ENCODE data around the gene ATP1A2. TPM values are rescaled to one million over a fixed set of nuclear protein-coding genes. Genes with fewer than 3 reads are reported as not detected.

ATP1A2 gene
- polyA plus RNA-seq, 1 donor from 2014 or later = not detected

- H3K4me3 Mint-ChIP-seq = peak overlapping the region in 3 of 4 donors; percentile 16 to 80 (median 45)
- H3K9me3 Mint-ChIP-seq = no peaks in the 10 kb centered on the region
- peak overlapping the region in 2 of 3 donors; percentile 53 to 67 for H3K27ac Mint-ChIP-seq
- H3K27me3 Mint-ChIP-seq = peaks cover 10% of the 10 kb centered on the region
- no peaks in the 10 kb centered on the region for H3K36me3 Mint-ChIP-seq
- H3K4me1 Mint-ChIP-seq = peaks cover 10 to 15% (median 12%) of the 10 kb centered on the region in 3 donors
Measured at GRCh38 chr1:160169553-160170399, 54.2 kb downstream of the ATP1A2 start.

- Mint-ChIP-seq H3K4me1 (peaks cover 10 to 15% (median 12%) of the 10 kb centered on the region in 3 donors), H3K36me3 (no peaks in the 10 kb centered on the region), H3K9me3 (no peaks in the 10 kb centered on the region), H3K27ac (no peak overlapping the region), H3K4me3 (no peak overlapping the region), H3K27me3 (peaks cover 10% of the 10 kb centered on the region)
Measured at GRCh38 chr1:160171354-160171753, 55.8 kb downstream of the ATP1A2 start.

DNA sequence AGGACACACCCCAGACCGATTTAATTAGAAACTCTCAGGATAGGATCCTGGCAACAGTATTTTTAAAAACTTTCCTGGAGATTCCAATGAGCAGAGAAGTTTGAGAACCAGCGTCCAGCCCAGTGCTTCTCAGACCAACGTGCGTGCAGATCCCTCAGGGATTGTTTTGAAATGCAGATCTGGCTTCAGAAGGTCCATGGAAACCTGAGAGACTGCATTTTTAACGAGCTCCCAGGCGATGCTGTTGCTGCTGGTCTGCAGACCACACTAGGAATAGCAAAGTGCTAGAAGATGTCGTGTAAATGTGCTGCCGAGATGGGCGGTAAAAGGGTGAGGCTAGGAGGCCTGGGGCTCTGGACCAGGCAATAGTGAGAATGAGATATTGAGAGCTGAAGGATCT is 56.4 kb downstream of the ATP1A2 start:
- Mint-ChIP-seq H3K4me3 (no peak overlapping the region), H3K4me1 (peaks cover 10 to 15% (median 12%) of the 10 kb centered on the region in 3 donors), H3K27ac (no peak overlapping the region)

DNA sequence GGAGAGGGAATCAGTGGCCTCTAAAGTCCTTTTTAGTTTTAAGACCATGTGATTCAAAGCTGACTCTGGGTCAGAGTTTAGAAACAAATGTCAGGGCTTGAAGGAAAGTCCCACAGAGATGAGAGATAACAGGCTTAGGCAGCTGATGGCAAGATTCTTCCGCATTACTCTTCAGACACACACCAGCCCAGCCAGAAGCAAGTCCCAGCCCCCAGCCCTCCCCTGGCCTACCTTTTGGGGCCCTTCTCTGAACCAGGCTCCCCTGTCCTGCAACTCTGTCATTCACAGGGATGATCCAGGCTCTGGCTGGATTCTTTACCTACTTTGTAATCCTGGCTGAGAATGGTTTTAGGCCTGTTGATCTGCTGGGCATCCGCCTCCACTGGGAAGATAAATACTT is 61.7 kb downstream of the ATP1A2 start:
- Mint-ChIP-seq H3K4me1 (no peaks in the 10 kb centered on the region), H3K4me3 (no peak overlapping the region), H3K9me3 (peaks cover 0 to 2% (median 0%) of the 10 kb centered on the region in 3 donors), H3K36me3 (peaks cover 2% of the 10 kb centered on the region), H3K27ac (no peak overlapping the region), H3K27me3 (peaks cover 10% of the 10 kb centered on the region)

More for the DNA sequence above, 56.4 kb downstream of the ATP1A2 start:
- Mint-ChIP-seq H3K36me3 (no peaks in the 10 kb centered on the region), H3K9me3 (no peaks in the 10 kb centered on the region), H3K27me3 (peaks cover 10% of the 10 kb centered on the region)

GRCh38 chr1:160177667-160178066 is 62.1 kb downstream of the ATP1A2 start:
- Mint-ChIP-seq H3K36me3 (peaks cover 2% of the 10 kb centered on the region), H3K27ac (no peak overlapping the region), H3K9me3 (peaks cover 0 to 2% (median 0%) of the 10 kb centered on the region in 3 donors), H3K4me3 (no peak overlapping the region), H3K4me1 (no peaks in the 10 kb centered on the region), H3K27me3 (peaks cover 10% of the 10 kb centered on the region)

DNA sequence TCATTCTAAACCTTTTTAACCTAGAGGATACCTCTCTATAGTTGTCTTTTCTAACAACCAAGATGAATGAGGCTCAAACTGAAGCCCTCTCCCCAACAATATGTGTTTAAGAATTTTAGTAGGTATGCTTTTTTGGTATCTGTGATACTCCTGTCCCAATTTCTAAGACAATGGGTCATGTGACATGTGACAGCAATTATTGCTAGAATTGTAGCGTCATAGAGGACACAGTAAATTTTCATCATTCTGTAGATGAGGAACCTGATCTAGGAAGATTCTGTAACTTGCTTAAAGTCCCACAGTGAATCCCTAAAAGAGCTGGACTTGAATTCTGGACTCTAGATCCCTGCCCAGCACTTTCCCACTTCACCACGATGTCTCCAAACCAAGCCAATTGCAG is 63.2 kb downstream of the ATP1A2 start:
- Mint-ChIP-seq H3K4me3 (no peak overlapping the region), H3K27ac (no peak overlapping the region), H3K27me3 (peaks cover 6% of the 10 kb centered on the region), H3K4me1 (no peaks in the 10 kb centered on the region), H3K36me3 (peaks cover 2% of the 10 kb centered on the region), H3K9me3 (peaks cover 0 to 2% (median 0%) of the 10 kb centered on the region in 3 donors)

GRCh38 chr1:160179336-160179735 is 63.8 kb downstream of the ATP1A2 start:
- H3K27me3 Mint-ChIP-seq = peaks cover 5% of the 10 kb centered on the region
- H3K4me3 Mint-ChIP-seq = no peak overlapping the region
- H3K36me3 Mint-ChIP-seq = peaks cover 2% of the 10 kb centered on the region
- no peak overlapping the region for H3K27ac Mint-ChIP-seq
- H3K9me3 Mint-ChIP-seq = peaks cover 0 to 2% (median 0%) of the 10 kb centered on the region in 3 donors
- no peaks in the 10 kb centered on the region for H3K4me1 Mint-ChIP-seq

- Mint-ChIP-seq H3K9me3 (no peaks in the 10 kb centered on the region), H3K27ac (no peak overlapping the region), H3K4me1 (no peaks in the 10 kb centered on the region), H3K4me3 (no peak overlapping the region), H3K36me3 (no peaks in the 10 kb centered on the region), H3K27me3 (peaks cover 7% of the 10 kb centered on the region)
Measured at GRCh38 chr1:160186246-160186645, 70.7 kb downstream of the ATP1A2 start.

DNA sequence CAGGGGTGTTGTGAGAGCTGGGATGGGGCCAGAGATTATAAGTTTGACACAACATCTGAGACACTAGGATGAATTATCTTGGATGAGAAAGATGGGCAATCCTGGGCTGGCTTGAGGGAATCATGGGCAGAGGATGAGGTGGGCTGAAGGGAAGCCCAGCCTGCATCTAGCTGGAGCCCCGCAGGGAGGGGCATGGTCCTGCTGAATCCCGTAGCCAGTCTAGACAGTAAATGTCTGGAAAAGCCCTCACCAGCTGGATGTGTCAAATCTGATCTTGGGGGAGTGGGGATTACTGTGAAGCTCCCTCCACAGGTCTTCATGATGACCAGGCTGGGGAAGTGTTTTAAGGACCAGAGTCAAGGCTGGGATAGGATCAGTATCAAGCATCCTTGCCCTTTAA is 71.2 kb downstream of the ATP1A2 start:
- peaks cover 4% of the 10 kb centered on the region for H3K27me3 Mint-ChIP-seq
- H3K4me3 Mint-ChIP-seq = no peak overlapping the region
- no peaks in the 10 kb centered on the region for H3K4me1 Mint-ChIP-seq
- no peaks in the 10 kb centered on the region for H3K36me3 Mint-ChIP-seq
- no peaks in the 10 kb centered on the region for H3K9me3 Mint-ChIP-seq
- no peak overlapping the region for H3K27ac Mint-ChIP-seq

DNA sequence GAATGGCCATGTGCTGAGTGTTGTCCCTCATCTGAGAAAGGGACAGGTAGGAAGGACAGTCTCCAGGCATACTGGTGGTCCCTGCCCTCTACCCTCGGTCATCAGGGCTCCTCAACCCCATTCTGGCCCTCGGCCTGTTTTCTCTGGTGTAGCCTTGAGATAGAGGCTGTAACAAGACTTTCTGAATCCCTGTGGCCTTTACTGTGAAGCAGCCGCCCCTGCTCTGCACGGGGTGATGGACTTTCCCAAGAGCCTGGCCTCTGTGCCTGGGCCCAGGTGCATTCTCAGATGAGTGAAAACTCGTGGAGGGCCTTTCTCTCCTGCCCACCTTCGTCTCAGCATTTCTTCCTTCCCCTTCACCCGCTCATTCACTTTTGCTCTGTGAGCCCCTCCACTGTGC is 71.8 kb downstream of the ATP1A2 start:
- Mint-ChIP-seq H3K9me3 (no peaks in the 10 kb centered on the region), H3K27ac (peak overlapping the region in 1 of 3 donors; percentile 81), H3K4me3 (no peak overlapping the region), H3K27me3 (peaks cover 1% of the 10 kb centered on the region), H3K36me3 (no peaks in the 10 kb centered on the region), H3K4me1 (no peaks in the 10 kb centered on the region)

DNA sequence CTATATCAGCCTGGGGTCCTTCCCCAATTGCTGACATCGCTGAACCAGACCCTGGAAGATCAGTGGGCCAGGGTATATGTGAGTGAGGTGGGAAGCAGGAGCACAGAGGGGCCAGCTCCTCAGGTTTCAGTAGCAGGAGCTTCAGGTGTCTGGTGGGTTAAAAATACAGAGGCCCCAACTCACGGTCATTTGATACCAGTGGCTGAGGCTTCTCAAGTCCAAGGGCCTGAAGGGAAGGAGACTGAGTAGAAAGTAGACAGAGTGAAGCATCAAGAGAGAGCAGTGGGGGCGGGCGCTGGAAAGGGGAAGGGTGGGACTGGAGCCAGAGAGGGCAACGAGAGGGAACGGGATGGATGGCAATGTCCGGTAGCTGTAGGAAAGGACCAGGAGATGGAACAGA is 72.8 kb downstream of the ATP1A2 start:
- Mint-ChIP-seq H3K4me3 (no peak overlapping the region), H3K4me1 (no peaks in the 10 kb centered on the region), H3K27me3 (peaks cover 1% of the 10 kb centered on the region), H3K27ac (no peak overlapping the region), H3K36me3 (no peaks in the 10 kb centered on the region), H3K9me3 (no peaks in the 10 kb centered on the region)

DNA sequence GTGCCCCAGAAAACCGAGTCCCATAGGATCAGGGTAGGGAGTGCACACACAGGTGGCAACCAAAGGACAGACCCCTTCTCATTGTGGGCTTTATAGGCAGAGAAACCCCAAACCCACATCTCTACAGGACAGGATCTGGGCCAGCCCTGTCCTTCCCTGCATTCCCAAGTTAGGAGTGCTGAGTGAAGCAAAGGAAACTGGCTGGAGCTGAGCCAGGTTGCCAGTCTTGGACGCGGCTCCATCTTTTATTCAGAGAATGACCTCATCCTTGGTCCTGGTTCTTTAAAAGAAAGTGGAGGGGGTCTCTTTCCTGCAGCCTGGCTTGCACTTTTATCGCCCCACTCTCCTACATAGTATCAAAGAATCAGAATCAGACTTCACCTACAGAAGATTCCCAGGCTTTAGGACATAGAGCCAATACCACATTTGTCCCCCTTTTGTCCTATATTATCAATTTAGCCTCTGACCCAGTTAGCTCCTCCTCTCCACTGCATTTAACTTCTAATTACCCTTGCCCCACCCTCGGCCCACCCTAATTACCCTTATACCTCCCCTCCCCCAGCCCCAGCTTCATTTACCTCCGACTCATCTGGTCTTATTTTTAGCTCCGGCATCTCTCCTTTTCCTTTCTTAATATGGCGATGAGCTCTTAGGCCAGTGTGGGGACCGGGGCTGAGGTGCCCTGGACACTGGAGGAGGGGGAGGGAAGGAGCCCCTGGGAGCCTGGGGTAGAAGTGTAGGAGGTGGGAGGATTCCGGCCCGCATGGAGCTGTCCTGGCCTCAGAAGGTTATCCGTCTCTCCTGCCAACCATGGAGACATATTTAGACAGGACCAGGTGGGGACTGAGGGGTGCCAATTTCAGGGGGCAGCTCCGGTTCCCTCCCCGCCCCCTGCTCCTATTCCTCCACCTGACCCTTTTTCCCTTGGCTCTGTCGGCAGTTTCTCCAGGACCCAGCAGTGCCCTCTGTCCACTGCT is 74.4 kb downstream of the ATP1A2 start, which contains the start of gene CASQ1:
Gene CASQ1, plus strand, starts transcription at position 927 of the 977 bp plus-strand sequence. CDS start 177 bp downstream, outside the sequence.
- no peak within 1 kb of the TSS for H3K27ac Mint-ChIP-seq
- no peaks in the 10 kb centered on the region for H3K36me3 Mint-ChIP-seq
- H3K27me3 Mint-ChIP-seq = peaks cover 1% of the 10 kb centered on the region
- no peaks in the 10 kb centered on the region for H3K4me1 Mint-ChIP-seq
- H3K9me3 Mint-ChIP-seq = no peaks in the 10 kb centered on the region
- no peak within 1 kb of the TSS for H3K4me3 Mint-ChIP-seq

DNA sequence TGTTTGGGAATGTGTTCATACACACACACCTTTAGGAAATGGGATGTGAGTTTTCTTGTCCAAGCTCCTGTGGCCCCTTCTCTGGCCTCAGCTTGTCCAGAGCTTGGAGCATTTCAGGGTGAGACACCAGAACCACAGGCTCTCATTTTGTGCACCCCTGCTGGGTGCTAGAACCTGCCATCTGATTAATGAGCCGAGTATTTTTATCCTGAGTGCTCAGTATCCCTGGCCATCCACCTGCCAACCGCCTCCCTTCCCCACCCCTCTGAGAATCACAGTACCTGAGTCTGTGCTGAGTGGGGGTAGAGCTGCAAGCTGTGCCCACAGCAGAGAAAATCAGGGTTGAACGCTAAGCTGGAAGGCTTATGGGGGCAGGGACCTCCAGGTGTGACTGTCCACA is 76.2 kb downstream of the ATP1A2 start:
- H3K36me3 Mint-ChIP-seq = no peaks in the 10 kb centered on the region
- peaks cover 3% of the 10 kb centered on the region for H3K27me3 Mint-ChIP-seq
- no peak overlapping the region for H3K4me3 Mint-ChIP-seq
- no peaks in the 10 kb centered on the region for H3K9me3 Mint-ChIP-seq
- peaks cover 0 to 5% (median 2%) of the 10 kb centered on the region in 3 donors for H3K4me1 Mint-ChIP-seq
- no peak overlapping the region for H3K27ac Mint-ChIP-seq

- Mint-ChIP-seq H3K27me3 (peaks cover 1% of the 10 kb centered on the region), H3K4me1 (peaks cover 2 to 6% (median 5%) of the 10 kb centered on the region in 3 donors), H3K36me3 (no peaks in the 10 kb centered on the region), H3K4me3 (no peak overlapping the region), H3K9me3 (no peaks in the 10 kb centered on the region), H3K27ac (peak overlapping the region in 1 of 3 donors; percentile 9)
Measured at GRCh38 chr1:160192234-160192633, 76.7 kb downstream of the ATP1A2 start.
